BLaER1 treated with 17β-estradiol and CSF1 and Interleukin-3, amounts not matched to agents 10 nM and 100 nM (cell line): ENCODE measurements around the gene CUX1.

Experiments
- H3K27ac ChIP-seq, 11 experiments: shearing (Covaris generic); formaldehyde crosslinking; 2 replicates each; pipeline ENCODE4 v1.8.1; 2022
- H3K27me3 ChIP-seq, 11 experiments: shearing (Covaris generic); formaldehyde crosslinking; 2 replicates each; pipeline ENCODE4 v1.8.1; 2022
- H3K36me3 ChIP-seq, 11 experiments: shearing (Covaris generic); formaldehyde crosslinking; 2 replicates each; pipeline ENCODE4 v1.8.1; 2022
- H3K4me1 ChIP-seq, 10 experiments: shearing (Covaris generic); formaldehyde crosslinking; 2 replicates each; pipeline ENCODE4 v1.8.1; 2022
- H3K4me2 ChIP-seq, 11 experiments: shearing (Covaris generic); formaldehyde crosslinking; 2 replicates each; pipeline ENCODE4 v1.8.1; 2022
- H3K4me3 ChIP-seq, 10 experiments: shearing (Covaris generic); formaldehyde crosslinking; 2 replicates each; pipeline ENCODE4 v1.8.1; 2022
- H3K9ac ChIP-seq, 11 experiments: shearing (Covaris generic); formaldehyde crosslinking; 2 replicates each; pipeline ENCODE4 v1.8.1; 2022
- H3K9me3 ChIP-seq, 11 experiments: shearing (Covaris generic); formaldehyde crosslinking; replicated peaks in 1 of 11; 2 replicates each; pipeline ENCODE4 v1.8.1; 2022
- H4K20me1 ChIP-seq, 11 experiments: shearing (Covaris generic); formaldehyde crosslinking; 2 replicates each; pipeline ENCODE4 v1.8.1; 2022
- Cebpa-rat ChIP-seq, 11 experiments: shearing (Covaris generic); IDR thresholded peaks; 2 replicates each; pipeline ENCODE4 v1.8.1; 2022

CUX1 gene

DNA sequence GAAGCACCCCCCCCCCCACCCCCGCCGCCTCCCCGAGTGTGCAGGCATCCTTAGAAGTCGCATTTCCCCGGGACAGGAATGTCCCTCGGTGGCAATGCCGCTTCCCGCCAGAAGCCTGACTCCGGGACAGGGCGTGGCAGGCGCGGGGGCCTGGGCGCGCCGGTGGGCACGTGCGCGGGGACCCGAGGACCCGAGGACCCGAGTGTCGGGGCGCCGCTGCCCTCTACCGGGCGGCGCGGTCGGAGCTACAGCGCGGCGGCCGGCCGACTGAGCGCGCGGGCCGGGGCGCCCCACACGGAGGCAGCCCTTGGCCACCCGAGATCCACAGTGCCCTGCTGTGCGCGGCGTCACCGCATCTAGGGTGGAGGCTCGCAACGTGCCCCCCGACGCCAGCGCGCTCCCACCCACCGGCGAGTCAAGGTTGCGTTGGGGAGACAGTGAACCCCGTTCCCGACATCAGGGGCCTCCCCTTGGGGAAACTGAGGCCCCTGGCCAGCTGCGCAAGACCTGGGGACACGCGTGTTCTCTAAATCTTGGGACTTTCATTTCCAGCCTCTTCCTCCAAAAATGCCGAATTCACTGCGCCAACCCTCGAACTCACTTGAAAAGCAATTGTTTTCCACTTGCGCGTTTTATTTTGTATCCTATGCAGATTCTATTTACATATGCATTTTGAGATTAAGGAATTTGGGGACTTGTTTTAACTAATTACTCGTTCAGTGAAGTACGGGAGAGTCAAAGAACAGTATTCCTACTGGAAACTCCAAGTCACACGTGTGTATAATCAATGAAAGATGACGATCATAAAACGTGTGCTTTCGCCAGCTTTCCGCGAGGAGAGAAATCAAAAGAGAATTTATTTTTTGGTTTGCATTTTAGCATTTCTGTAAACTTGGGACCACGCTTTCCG lies 3.1 kb upstream of the CUX1 start:
- peak overlapping the region; percentile 96 to 100 (median 98) for H3K4me3 ChIP-seq
- peak overlapping the region; percentile 91 to 99 (median 98) for H3K4me2 ChIP-seq
- peaks cover 0 to 4% (median 0%) of the 10 kb centered on the region in 11 experiments; a peak in 4 of 22 replicates for H3K27me3 ChIP-seq
- no peak for TF ChIP-seq Cebpa-rat (IDR thresholded peaks at IDR 0.05)
- peak overlapping the region; percentile 61 to 99 (median 95) for H3K9ac ChIP-seq
- peaks cover 13 to 35% (median 26%) of the 10 kb centered on the region in 10 experiments for H3K4me1 ChIP-seq
- H3K9me3 ChIP-seq: no peaks in the 10 kb centered on the region
- H3K27ac ChIP-seq: peak overlapping the region in 10 of 11 experiments; percentile 68 to 97 (median 93); a peak in 19 of 22 replicates
- H4K20me1 ChIP-seq: peaks cover 22 to 27% (median 26%) of the 10 kb centered on the region in 11 experiments; a peak in 20 of 22 replicates
- no peaks in the 10 kb centered on the region for H3K36me3 ChIP-seq

DNA sequence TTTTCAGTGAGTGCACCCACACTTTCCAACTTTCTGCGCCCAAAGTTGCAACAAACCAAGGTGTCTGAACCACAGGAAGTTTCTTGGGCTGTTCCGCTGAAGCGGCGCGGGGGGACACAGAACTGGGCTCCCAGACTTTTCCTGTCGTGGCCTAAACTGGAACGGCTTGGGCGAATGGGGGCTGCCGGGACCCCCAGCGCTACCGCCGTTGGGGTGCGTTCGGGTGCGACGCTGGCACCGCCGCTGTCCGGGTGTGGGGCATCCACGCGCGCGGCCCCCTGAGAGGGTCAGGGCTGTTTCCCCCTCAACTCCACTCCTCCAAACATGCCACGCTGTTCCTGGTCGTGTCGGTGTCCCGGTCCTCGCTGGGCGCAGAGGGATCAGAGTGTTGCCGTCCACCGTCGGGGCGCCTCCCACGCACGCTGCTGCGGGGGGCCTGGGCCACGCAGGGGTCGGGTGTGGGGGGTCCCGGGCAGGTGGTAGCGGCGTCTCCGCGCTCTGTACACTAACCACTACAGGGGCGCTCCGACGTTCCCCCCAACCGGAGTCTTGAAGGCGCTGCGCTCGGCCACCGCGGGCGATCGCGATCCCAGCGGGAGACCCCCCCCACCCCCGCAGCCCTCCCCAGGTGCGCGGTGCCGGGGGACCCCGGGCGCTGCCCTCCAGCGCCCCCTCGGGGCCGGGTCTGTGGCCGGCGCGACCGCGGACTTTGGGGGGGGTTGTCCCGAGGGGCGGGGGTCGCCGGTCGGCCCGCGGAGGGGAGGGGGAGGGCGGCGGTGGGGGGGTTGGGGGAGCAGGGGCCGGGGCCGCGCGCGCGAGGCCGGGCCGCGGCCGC lies 2.2 kb upstream of the CUX1 start:
- Histone ChIP-seq H3K27me3 (peaks cover 0 to 4% (median 0%) of the 10 kb centered on the region in 11 experiments; a peak in 4 of 22 replicates), H3K4me3 (peak overlapping the region; percentile 96 to 100 (median 98)), H3K9ac (peak overlapping the region; percentile 95 to 99 (median 96)), H4K20me1 (peaks cover 30 to 35% (median 35%) of the 10 kb centered on the region in 11 experiments; a peak in 20 of 22 replicates), H3K4me2 (peak overlapping the region; percentile 91 to 99 (median 98)), H3K4me1 (peaks cover 22 to 44% (median 34%) of the 10 kb centered on the region in 10 experiments), H3K9me3 (no peaks in the 10 kb centered on the region), H3K36me3 (peaks cover 0 to 6% (median 0%) of the 10 kb centered on the region in 11 experiments; a peak in 2 of 22 replicates), H3K27ac (peak overlapping the region; percentile 93 to 97 (median 94))
- no peak for TF ChIP-seq Cebpa-rat (IDR thresholded peaks at IDR 0.05)

DNA sequence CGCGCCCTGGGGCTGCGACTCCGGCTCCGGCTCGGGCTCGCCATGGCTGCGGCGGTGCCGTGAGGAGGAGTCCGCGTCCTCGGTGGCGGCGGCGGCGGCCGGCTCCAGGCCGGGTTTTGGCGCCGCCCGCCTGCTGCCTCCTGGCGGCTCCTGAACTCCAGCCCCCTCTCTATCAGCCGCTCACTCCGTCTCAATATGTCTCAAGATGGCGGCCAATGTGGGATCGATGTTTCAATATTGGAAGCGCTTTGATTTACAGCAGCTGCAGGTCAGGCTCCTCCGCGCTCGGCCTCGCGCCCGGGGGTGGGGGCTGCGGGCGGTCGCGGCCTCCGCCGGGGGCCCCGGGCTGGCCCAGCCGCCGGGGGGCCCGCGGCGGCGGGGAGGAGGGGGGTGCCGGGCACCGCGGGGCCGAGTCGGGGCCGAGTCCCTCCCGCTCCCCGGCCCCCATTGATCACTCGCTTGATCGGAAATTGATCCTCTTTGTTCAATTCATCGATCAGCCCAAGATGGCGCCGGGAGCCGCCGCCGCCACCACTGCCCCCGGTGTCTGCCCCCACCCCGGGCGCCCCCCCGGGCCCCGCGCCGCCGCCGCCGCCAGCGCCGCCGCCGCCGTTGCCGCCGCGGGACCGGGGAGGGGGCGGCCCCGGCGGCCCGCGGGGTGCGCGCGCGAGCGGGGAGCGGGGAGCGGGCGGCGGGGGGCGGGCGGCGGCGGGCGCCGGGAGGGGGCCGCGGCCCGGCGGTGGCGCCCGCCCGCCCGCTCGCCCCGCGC lies 1.4 kb upstream of the CUX1 start:
- H3K27ac ChIP-seq: peak overlapping the region; percentile 93 to 97 (median 94)
- peak overlapping the region; percentile 96 to 100 (median 98) for H3K4me3 ChIP-seq
- no peak overlapping the region for H3K4me2 ChIP-seq

DNA sequence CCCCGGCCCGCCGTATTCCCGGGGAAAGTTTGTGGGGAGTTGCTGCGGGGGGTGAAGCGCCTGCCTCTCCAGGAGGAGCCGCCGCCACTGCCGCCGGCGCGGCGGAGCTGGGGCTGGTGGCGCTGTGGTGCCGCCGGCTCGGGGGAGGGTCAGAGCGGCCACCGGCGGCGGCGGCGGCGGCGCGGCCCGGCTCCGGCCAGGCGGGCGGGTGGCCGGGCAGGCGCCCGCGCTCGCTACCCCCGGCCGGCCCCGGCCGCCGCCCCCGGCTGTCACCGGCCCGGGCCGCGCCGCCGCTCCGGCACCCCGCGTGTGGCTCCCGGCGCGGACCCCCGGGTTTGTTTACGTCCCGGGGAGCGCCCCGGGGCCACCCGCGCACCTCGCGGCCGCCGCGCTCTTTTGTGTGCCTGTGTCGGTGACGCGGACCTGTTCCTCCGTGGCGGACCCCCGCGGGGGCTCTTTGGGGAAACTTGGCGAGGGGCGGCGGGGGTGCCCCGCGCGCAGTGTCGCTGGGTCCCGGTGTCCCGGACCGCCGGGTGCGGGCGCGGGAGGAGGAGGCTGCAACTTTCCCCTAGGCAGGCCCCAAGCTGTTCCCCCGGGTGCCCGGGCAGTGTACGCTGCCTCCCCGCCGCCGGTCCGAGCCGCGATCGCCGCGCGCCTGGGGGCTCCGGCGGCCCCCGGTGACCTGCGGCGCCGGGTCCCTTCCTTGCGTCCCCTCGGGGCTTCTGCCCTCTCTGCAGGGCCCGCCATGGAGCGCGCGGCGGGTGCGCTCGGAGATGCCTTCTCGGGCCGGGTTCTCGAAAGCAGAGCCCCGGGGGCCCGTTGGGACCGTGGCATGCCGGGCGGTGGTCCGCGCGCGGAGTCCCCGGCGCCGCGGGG lies 593 bp upstream of the CUX1 start:
- Histone ChIP-seq H3K27ac (peak overlapping the region; percentile 82 to 97 (median 93)), H3K4me2 (peak overlapping the region; percentile 85 to 98 (median 92)), H3K27me3 (peaks cover 0 to 4% (median 0%) of the 10 kb centered on the region in 11 experiments; a peak in 4 of 22 replicates), H3K4me3 (peak overlapping the region; percentile 96 to 100 (median 98)), H3K4me1 (peaks cover 33 to 60% (median 45%) of the 10 kb centered on the region in 10 experiments), H3K36me3 (peaks cover 0 to 12% (median 4%) of the 10 kb centered on the region in 11 experiments; a peak in 6 of 22 replicates), H4K20me1 (peaks cover 46 to 52% (median 50%) of the 10 kb centered on the region in 11 experiments), H3K9me3 (no peaks in the 10 kb centered on the region), H3K9ac (peak overlapping the region; percentile 95 to 99 (median 96))
- no peak for TF ChIP-seq Cebpa-rat (IDR thresholded peaks at IDR 0.05)

More for the DNA sequence above, 1.4 kb upstream of the CUX1 start:
- H3K9me3 ChIP-seq: no peaks in the 10 kb centered on the region
- H3K4me1 ChIP-seq: peaks cover 29 to 52% (median 39%) of the 10 kb centered on the region in 10 experiments
- peaks cover 37 to 43% (median 43%) of the 10 kb centered on the region in 11 experiments for H4K20me1 ChIP-seq
- H3K9ac ChIP-seq: peak overlapping the region; percentile 95 to 99 (median 96)
- H3K36me3 ChIP-seq: peaks cover 0 to 12% (median 4%) of the 10 kb centered on the region in 11 experiments; a peak in 5 of 22 replicates
- TF ChIP-seq Cebpa-rat (IDR thresholded peaks at IDR 0.05): no peak
- peaks cover 0 to 4% (median 0%) of the 10 kb centered on the region in 11 experiments; a peak in 4 of 22 replicates for H3K27me3 ChIP-seq

DNA sequence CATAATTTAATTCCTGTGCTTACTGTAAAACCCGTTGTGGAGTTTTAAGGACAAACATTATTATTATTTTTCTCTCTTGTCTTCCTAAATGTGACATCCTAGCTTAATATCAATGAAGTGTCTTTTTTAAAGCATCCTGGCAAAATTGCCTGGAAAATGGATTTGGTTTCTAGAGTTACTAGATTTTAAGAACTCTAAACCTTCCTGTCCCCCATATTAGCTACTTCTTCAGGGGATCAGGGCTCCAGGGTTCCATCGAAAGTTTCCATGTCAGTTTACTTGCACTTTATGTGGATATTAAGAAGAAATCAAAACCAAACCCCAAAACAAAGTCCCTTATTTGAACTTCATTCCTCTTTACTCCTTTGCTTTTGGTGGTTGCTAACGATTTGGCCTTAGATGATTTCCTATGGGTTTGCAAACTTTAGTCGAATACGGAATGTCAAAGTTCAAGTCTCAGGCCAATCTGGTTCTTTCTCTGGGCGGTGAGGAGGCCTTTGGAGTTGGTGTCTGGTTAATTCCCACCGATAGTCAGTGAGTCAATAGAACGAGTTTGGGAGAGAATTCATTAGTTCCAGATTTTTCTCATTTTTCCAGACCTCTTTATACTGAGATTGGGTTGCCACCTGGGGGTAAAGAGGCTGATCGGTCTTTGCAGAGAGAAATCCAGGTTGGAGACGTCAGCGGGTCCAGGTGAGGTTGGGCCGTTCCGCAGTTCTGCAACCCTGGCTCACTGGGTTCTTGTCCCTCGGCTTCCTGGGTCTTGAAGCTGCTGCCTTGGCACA lies 1.1 kb downstream of the CUX1 start:
- peaks cover 0 to 22% (median 4%) of the 10 kb centered on the region in 11 experiments; a peak in 7 of 22 replicates for H3K36me3 ChIP-seq
- peak overlapping the region; percentile 95 to 99 (median 96); a peak in 21 of 22 replicates for H3K9ac ChIP-seq
- peak overlapping the region; percentile 96 to 100 (median 98) for H3K4me3 ChIP-seq
- peaks cover 48 to 75% (median 59%) of the 10 kb centered on the region in 10 experiments for H3K4me1 ChIP-seq
- TF ChIP-seq Cebpa-rat (IDR thresholded peaks at IDR 0.05): no peak
- peaks cover 0 to 4% (median 0%) of the 10 kb centered on the region in 11 experiments; a peak in 4 of 22 replicates for H3K27me3 ChIP-seq
- peak overlapping the region; percentile 85 to 98 (median 92) for H3K4me2 ChIP-seq
- peak overlapping the region in 10 of 11 experiments; percentile 50 to 97 (median 93); a peak in 18 of 22 replicates for H3K27ac ChIP-seq
- H4K20me1 ChIP-seq: peaks cover 62 to 68% (median 67%) of the 10 kb centered on the region in 11 experiments
- H3K9me3 ChIP-seq: no peaks in the 10 kb centered on the region

DNA sequence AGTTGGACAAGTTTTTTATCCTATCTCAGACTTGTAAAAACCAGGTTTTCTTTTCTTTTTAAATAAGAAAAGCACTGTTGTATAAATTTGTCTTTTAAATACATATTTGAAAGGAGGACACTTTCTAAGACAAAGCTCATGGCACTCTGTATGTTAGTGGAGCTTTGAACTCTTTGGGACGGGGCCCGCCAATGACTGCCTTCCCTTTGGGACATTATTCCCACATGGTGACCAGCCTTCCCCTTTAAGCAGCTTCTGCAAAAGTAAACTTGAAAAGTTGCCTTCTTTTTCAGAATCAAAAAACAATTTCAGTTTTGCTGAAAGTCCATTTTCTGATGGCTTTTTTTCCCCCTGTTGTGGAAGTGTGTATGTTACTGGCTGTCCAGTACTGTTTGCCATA lies 1.8 kb downstream of the CUX1 start:
- peak overlapping the region; percentile 85 to 98 (median 92) for H3K4me2 ChIP-seq
- peaks cover 69 to 75% (median 74%) of the 10 kb centered on the region in 11 experiments for H4K20me1 ChIP-seq
- TF ChIP-seq Cebpa-rat (IDR thresholded peaks at IDR 0.05): no peak
- H3K36me3 ChIP-seq: peaks cover 0 to 23% (median 4%) of the 10 kb centered on the region in 11 experiments; a peak in 7 of 22 replicates
- H3K27ac ChIP-seq: peak overlapping the region in 6 of 11 experiments; percentile 13 to 94 (median 92); a peak in 5 of 22 replicates
- peak overlapping the region in 8 of 10 experiments; percentile 96 to 100 (median 98); a peak in 15 of 20 replicates for H3K4me3 ChIP-seq
- H3K9ac ChIP-seq: peak overlapping the region; percentile 16 to 99 (median 96); a peak in 18 of 22 replicates
- peaks cover 0 to 4% (median 0%) of the 10 kb centered on the region in 11 experiments; a peak in 4 of 22 replicates for H3K27me3 ChIP-seq
- H3K4me1 ChIP-seq: peaks cover 53 to 78% (median 64%) of the 10 kb centered on the region in 10 experiments
- H3K9me3 ChIP-seq: no peaks in the 10 kb centered on the region
